Measurements from ENCODE around the gene HS6ST3.

The HS6ST3 gene

GRCh38 chr13:96720446-96720845 lies 630.5 kb downstream of the HS6ST3 start:
- TF ChIP-seq CTCF (IDR thresholded peaks at IDR 0.05; ENCODE audit: low read length), result no peak
- Histone ChIP-seq H3K27me3 (ENCODE audit: insufficient read depth, low read length) (no peaks in the 10 kb centered on the region), H3K27ac (ENCODE audit: low read depth, low read length, poor library complexity, severe bottlenecking) (no peak overlapping the region), H4K20me1 (ENCODE audit: insufficient read depth, low read length) (no peaks in the 10 kb centered on the region), H2AFZ (ENCODE audit: low read length) (no peak overlapping the region), H3K4me1 (ENCODE audit: insufficient read depth, low read length, severe bottlenecking) (no peaks in the 10 kb centered on the region), H3K4me2 (ENCODE audit: low read length) (no peak overlapping the region), H3K9ac (ENCODE audit: low read length) (no peak overlapping the region), H3K36me3 (ENCODE audit: insufficient read depth, low read length) (no peaks in the 10 kb centered on the region), H3K4me3 (ENCODE audit: low read depth, low read length, poor library complexity, severe bottlenecking) (no peak overlapping the region), H3K9me3 (ENCODE audit: low read length) (no peaks in the 10 kb centered on the region), H3F3A (ENCODE audit: insufficient read depth, low read length) (no peaks in the 10 kb centered on the region), H3K79me2 (ENCODE audit: insufficient read depth, low read length) (no peaks in the 10 kb centered on the region), H3K9me2 (ENCODE audit: low read depth, low read length) (no peaks in the 10 kb centered on the region)

GRCh38 chr13:96726651-96727050 lies 636.7 kb downstream of the HS6ST3 start:
- H3K9me3 ChIP-seq (ENCODE audit: low read length), result no peaks in the 10 kb centered on the region
- H3K27ac ChIP-seq (ENCODE audit: low read depth, low read length, poor library complexity, severe bottlenecking), result no peak overlapping the region
- H3K9me2 ChIP-seq (ENCODE audit: low read depth, low read length), result no peaks in the 10 kb centered on the region
- H4K20me1 ChIP-seq (ENCODE audit: insufficient read depth, low read length), result no peaks in the 10 kb centered on the region
- H2AFZ ChIP-seq (ENCODE audit: low read length), result no peak overlapping the region
- no peaks in the 10 kb centered on the region for H3K27me3 ChIP-seq (ENCODE audit: insufficient read depth, low read length)
- no peaks in the 10 kb centered on the region for H3F3A ChIP-seq (ENCODE audit: insufficient read depth, low read length)
- H3K4me3 ChIP-seq (ENCODE audit: low read depth, low read length, poor library complexity, severe bottlenecking), result no peak overlapping the region
- H3K4me1 ChIP-seq (ENCODE audit: insufficient read depth, low read length, severe bottlenecking), result no peaks in the 10 kb centered on the region
- no peak overlapping the region for H3K9ac ChIP-seq (ENCODE audit: low read length)
- no peaks in the 10 kb centered on the region for H3K79me2 ChIP-seq (ENCODE audit: insufficient read depth, low read length)
- no peak overlapping the region for H3K4me2 ChIP-seq (ENCODE audit: low read length)
- TF ChIP-seq CTCF (IDR thresholded peaks at IDR 0.05; ENCODE audit: low read length) (no peak), EZH2 (IDR thresholded peaks at IDR 0.05; ENCODE audit: borderline replicate concordance, low read length) (no peak)
- no peaks in the 10 kb centered on the region for H3K36me3 ChIP-seq (ENCODE audit: insufficient read depth, low read length)

- H3K9me3 ChIP-seq (ENCODE audit: low read length), result no peaks in the 10 kb centered on the region
Observed at GRCh38 chr13:96728463-96728862, 638.6 kb downstream of the HS6ST3 start.

More at GRCh38 chr13:96728463-96728862, 638.6 kb downstream of the HS6ST3 start:
- no peak overlapping the region for H3K4me3 ChIP-seq (ENCODE audit: low read depth, low read length, poor library complexity, severe bottlenecking)
- no peaks in the 10 kb centered on the region for H3K4me1 ChIP-seq (ENCODE audit: insufficient read depth, low read length, severe bottlenecking)
- H3K36me3 ChIP-seq (ENCODE audit: insufficient read depth, low read length), result no peaks in the 10 kb centered on the region
- no peak overlapping the region for H3K4me2 ChIP-seq (ENCODE audit: low read length)
- H2AFZ ChIP-seq (ENCODE audit: low read length), result no peak overlapping the region
- H3K79me2 ChIP-seq (ENCODE audit: insufficient read depth, low read length), result no peaks in the 10 kb centered on the region
- no peak overlapping the region for H3K9ac ChIP-seq (ENCODE audit: low read length)
- no peaks in the 10 kb centered on the region for H3K27me3 ChIP-seq (ENCODE audit: insufficient read depth, low read length)
- H3K27ac ChIP-seq (ENCODE audit: low read depth, low read length, poor library complexity, severe bottlenecking), result no peak overlapping the region
- no peaks in the 10 kb centered on the region for H3K9me2 ChIP-seq (ENCODE audit: low read depth, low read length)
- H3F3A ChIP-seq (ENCODE audit: insufficient read depth, low read length), result no peaks in the 10 kb centered on the region
- H4K20me1 ChIP-seq (ENCODE audit: insufficient read depth, low read length), result no peaks in the 10 kb centered on the region
- no peak for TF ChIP-seq EZH2 (IDR thresholded peaks at IDR 0.05; ENCODE audit: borderline replicate concordance, low read length)
- no peak for TF ChIP-seq CTCF (IDR thresholded peaks at IDR 0.05; ENCODE audit: low read length)

Measured in OCI-LY1 (cell line).